Astrocyte (in vitro differentiated cells and primary cell): ENCODE measurements around the gene TUBB4B. TPM values are rescaled to one million over a fixed set of nuclear protein-coding genes. Genes with fewer than 3 reads are reported as not detected.
"Not testable (repeated sequence)": the region's sequence is repeated elsewhere in the genome, so short reads cannot be mapped to it uniquely, and the experiment has no call there.

ENCODE experiments used
- DNase-seq: peaks from one replicate; pipeline ENCODE4 v3.0.0-alpha.2; 2010; ENCODE audit warnings: low read depth
- FAIRE-seq: peaks from 2 replicates; lab custom pipeline; 2011; peaks lifted over from hg19 to GRCh38; lab: Jason Lieb, UNC
- H2AFZ ChIP-seq: 2 replicates; pipeline ENCODE4 v1.6.0; 2012; ENCODE audit warnings: low read depth, low read length, inconsistent platforms
- H3K27ac ChIP-seq: 2 replicates; pipeline ENCODE4 v1.5.1; 2011; ENCODE audit warnings: low read depth, low read length, inconsistent platforms
- H3K27me3 ChIP-seq: 2 replicates; pipeline ENCODE4 v1.6.0; 2011; ENCODE audit warnings: low read length, inconsistent platforms; ENCODE audit not compliant: insufficient read depth
- H3K36me3 ChIP-seq: 2 replicates; pipeline ENCODE4 v1.5.1; 2011; ENCODE audit warnings: low read length, inconsistent platforms; ENCODE audit not compliant: insufficient read depth
- H3K4me1 ChIP-seq: 2 replicates; pipeline ENCODE4 v1.5.1; 2011; ENCODE audit warnings: low read length, inconsistent platforms; ENCODE audit not compliant: insufficient read depth
- H3K4me2 ChIP-seq: 2 replicates; pipeline ENCODE4 v1.6.0; 2012; ENCODE audit warnings: low read length, inconsistent platforms
- H3K4me3 ChIP-seq: 2 replicates; pipeline ENCODE4 v1.5.1; 2011; ENCODE audit warnings: low read depth, mild to moderate bottlenecking, low read length, inconsistent platforms; ENCODE audit not compliant: insufficient read depth
- H3K79me2 ChIP-seq: 2 replicates; pipeline ENCODE4 v1.6.0; 2012; ENCODE audit warnings: mild to moderate bottlenecking, low read length, inconsistent platforms; ENCODE audit not compliant: insufficient read depth
- H3K9ac ChIP-seq: 2 replicates; pipeline ENCODE4 v1.6.0; 2012; ENCODE audit warnings: mild to moderate bottlenecking, low read length, inconsistent platforms
- H3K9me3 ChIP-seq: 2 replicates; pipeline ENCODE4 v1.5.1; 2012; ENCODE audit warnings: low read depth, mild to moderate bottlenecking, low read length, inconsistent platforms; ENCODE audit not compliant: insufficient read depth
- H4K20me1 ChIP-seq: 2 replicates; pipeline ENCODE4 v1.6.0; 2012; ENCODE audit warnings: low read length, inconsistent platforms; ENCODE audit not compliant: insufficient read depth
- H3K27ac Mint-ChIP-seq: one replicate; pipeline ENCODE4 v1.8.0; 2021; ENCODE audit warnings: mild to moderate bottlenecking, mixed read lengths; ENCODE audit not compliant: unreplicated experiment
- H3K27me3 Mint-ChIP-seq: one replicate; pipeline ENCODE4 v1.8.0; 2021; ENCODE audit warnings: low read depth, mixed read lengths; ENCODE audit not compliant: unreplicated experiment
- H3K36me3 Mint-ChIP-seq: one replicate; pipeline ENCODE4 v1.8.0; 2021; ENCODE audit warnings: low read depth, mixed read lengths; ENCODE audit not compliant: unreplicated experiment
- H3K4me1 Mint-ChIP-seq: one replicate; pipeline ENCODE4 v1.8.0; 2021; ENCODE audit warnings: low read depth, mixed read lengths; ENCODE audit not compliant: unreplicated experiment
- H3K4me3 Mint-ChIP-seq: one replicate; pipeline ENCODE4 v1.8.0; 2021; ENCODE audit warnings: mild to moderate bottlenecking, moderate library complexity, mixed read lengths; ENCODE audit not compliant: unreplicated experiment
- H3K9me3 Mint-ChIP-seq: one replicate; pipeline ENCODE4 v1.8.0; 2021; ENCODE audit warnings: mild to moderate bottlenecking, mixed read lengths; ENCODE audit not compliant: unreplicated experiment
- EZH2 ChIP-seq: IDR thresholded peaks from 2 replicates; pipeline ENCODE4 v1.6.1; 2012; ENCODE audit warnings: mild to moderate bottlenecking, low read length, inconsistent platforms; ENCODE audit not compliant: insufficient read depth
- total RNA-seq: library from RNA; stranded (reverse); gene quantifications from 2 replicates; pipeline ENCODE4 v1.2.1, GENCODE V29; 2021
- TF ChIP-seq, protein P1 (sequence below): IDR thresholded peaks from 2 replicates; pipeline ENCODE4 v1.5.1; 2011; ENCODE audit warnings: low read depth, mild to moderate bottlenecking, inconsistent platforms, low read length, moderate library complexity; ENCODE audit not compliant: insufficient read depth

TUBB4B gene
- total RNA-seq, 1 donor from 2014 or later = 218 TPM

DNA sequence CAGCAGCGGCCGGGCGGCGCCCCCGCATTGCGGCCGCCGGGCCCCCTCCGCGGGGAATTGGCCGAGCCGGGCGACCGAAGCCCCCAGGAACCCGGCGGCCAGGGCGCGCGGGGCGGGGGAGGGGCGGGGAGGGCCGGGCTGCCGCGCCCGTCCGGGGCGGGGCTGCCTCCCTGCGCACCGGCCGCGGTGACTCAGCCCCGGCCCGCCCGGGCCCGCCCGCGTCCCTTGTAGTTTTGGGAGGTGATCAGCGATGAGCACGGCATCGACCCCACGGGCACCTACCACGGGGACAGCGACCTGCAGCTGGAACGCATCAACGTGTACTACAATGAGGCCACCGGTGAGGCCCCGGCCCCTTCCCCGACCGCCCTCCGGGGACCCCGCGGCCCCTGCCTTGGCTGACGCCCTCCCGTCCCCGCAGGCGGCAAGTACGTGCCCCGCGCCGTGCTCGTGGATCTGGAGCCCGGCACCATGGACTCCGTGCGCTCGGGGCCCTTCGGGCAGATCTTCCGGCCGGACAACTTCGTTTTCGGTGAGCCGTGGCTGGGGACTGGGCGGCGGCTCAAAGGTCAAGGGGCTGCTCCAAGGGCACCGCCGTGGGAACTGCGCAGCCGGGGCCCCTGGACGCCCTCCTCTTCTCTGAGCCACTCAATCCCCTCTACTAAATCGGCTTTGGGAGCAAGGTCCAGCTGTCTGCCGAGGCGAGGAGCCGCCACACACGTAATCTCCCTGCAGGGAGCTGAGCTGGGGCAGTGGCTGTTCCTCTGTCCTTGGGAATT, 592 bp downstream of the TUBB4B start:
- Histone ChIP-seq H3K27ac (peak overlapping the region; percentile 70), H3K4me3 (peak overlapping the region; percentile 82), H3K79me2 (peaks cover 54% of the 10 kb centered on the region), H3K36me3 (peaks cover 9% of the 10 kb centered on the region), H3K4me2 (peak overlapping the region; percentile 90), H2AFZ (no peak overlapping the region), H3K9me3 (no peaks in the 10 kb centered on the region), H3K27me3 (no peaks in the 10 kb centered on the region), H3K9ac (peak overlapping the region; percentile 88), H3K4me1 (peaks cover 25% of the 10 kb centered on the region), H4K20me1 (peaks cover 62% of the 10 kb centered on the region)
- Mint-ChIP-seq H3K27me3 (no peaks in the 10 kb centered on the region), H3K4me1 (peaks cover 19% of the 10 kb centered on the region), H3K9me3 (no peaks in the 10 kb centered on the region), H3K36me3 (peaks cover 8% of the 10 kb centered on the region), H3K4me3 (peak overlapping the region; percentile 94), H3K27ac (peak overlapping the region; percentile 75)
- FAIRE-seq = no peak
- TF ChIP-seq, protein P1, sequence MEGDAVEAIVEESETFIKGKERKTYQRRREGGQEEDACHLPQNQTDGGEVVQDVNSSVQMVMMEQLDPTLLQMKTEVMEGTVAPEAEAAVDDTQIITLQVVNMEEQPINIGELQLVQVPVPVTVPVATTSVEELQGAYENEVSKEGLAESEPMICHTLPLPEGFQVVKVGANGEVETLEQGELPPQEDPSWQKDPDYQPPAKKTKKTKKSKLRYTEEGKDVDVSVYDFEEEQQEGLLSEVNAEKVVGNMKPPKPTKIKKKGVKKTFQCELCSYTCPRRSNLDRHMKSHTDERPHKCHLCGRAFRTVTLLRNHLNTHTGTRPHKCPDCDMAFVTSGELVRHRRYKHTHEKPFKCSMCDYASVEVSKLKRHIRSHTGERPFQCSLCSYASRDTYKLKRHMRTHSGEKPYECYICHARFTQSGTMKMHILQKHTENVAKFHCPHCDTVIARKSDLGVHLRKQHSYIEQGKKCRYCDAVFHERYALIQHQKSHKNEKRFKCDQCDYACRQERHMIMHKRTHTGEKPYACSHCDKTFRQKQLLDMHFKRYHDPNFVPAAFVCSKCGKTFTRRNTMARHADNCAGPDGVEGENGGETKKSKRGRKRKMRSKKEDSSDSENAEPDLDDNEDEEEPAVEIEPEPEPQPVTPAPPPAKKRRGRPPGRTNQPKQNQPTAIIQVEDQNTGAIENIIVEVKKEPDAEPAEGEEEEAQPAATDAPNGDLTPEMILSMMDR = no peak
- TF ChIP-seq EZH2 = no peak
- no peak for DNase-seq

DNA sequence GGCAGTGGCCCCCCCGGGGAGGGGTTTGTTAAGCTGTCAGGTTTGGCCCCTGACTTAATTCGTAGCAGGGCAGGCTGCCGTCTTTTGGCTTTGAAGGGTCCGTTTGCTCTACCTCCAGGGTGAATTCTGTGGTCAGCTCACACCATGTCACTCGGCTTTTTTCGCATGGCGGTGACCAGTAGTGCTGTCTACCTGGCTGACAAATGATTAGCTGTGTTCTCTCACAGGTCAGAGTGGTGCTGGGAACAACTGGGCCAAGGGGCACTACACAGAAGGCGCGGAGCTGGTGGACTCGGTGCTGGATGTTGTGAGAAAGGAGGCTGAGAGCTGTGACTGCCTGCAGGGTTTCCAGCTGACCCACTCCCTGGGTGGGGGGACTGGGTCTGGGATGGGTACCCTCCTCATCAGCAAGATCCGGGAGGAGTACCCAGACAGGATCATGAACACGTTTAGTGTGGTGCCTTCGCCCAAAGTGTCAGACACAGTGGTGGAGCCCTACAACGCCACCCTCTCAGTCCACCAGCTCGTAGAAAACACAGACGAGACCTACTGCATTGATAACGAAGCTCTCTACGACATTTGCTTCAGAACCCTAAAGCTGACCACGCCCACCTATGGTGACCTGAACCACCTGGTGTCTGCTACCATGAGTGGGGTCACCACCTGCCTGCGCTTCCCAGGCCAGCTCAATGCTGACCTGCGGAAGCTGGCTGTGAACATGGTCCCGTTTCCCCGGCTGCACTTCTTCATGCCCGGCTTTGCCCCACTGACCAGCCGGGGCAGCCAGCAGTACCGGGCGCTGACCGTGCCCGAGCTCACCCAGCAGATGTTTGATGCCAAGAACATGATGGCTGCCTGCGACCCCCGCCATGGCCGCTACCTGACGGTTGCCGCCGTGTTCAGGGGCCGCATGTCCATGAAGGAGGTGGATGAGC, 1.4 kb downstream of the TUBB4B start:
- Histone ChIP-seq H3K27ac (peak overlapping the region; percentile 70), H4K20me1 (peaks cover 54% of the 10 kb centered on the region), H3K36me3 (peaks cover 9% of the 10 kb centered on the region), H3K4me3 (peak overlapping the region; percentile 82), H3K9me3 (no peaks in the 10 kb centered on the region), H3K9ac (peak overlapping the region; percentile 88), H3K4me1 (peaks cover 25% of the 10 kb centered on the region), H3K4me2 (peak overlapping the region; percentile 90), H3K79me2 (peaks cover 54% of the 10 kb centered on the region), H3K27me3 (no peaks in the 10 kb centered on the region), H2AFZ (no peak overlapping the region)
- Mint-ChIP-seq H3K36me3 (peaks cover 8% of the 10 kb centered on the region), H3K9me3 (no peaks in the 10 kb centered on the region), H3K27ac (peak overlapping the region; percentile 75), H3K4me1 (peaks cover 19% of the 10 kb centered on the region), H3K27me3 (no peaks in the 10 kb centered on the region), H3K4me3 (peak overlapping the region; percentile 94)
- no peak for DNase-seq
- TF ChIP-seq EZH2 = no peak
- TF ChIP-seq, protein P1 = no peak
- FAIRE-seq = no peak

DNA sequence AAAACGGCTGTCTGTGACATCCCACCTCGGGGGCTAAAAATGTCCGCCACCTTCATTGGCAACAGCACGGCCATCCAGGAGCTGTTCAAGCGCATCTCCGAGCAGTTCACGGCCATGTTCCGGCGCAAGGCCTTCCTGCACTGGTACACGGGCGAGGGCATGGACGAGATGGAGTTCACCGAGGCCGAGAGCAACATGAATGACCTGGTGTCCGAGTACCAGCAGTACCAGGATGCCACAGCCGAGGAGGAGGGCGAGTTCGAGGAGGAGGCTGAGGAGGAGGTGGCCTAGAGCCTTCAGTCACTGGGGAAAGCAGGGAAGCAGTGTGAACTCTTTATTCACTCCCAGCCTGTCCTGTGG, 2.2 kb downstream of the TUBB4B start:
- H3K9ac ChIP-seq = peak overlapping the region; percentile 88
- not testable (repeated sequence) for H3K27me3 Mint-ChIP-seq

More for the DNA sequence above, 2.2 kb downstream of the TUBB4B start:
- Histone ChIP-seq H4K20me1 (peaks cover 46% of the 10 kb centered on the region), H3K79me2 (peaks cover 49% of the 10 kb centered on the region), H3K4me3 (peak overlapping the region; percentile 17), H3K4me1 (peaks cover 25% of the 10 kb centered on the region), H3K4me2 (peak overlapping the region; percentile 90)
- Mint-ChIP-seq H3K27ac (peak overlapping the region; percentile 75), H3K4me3 (peak overlapping the region; percentile 94), H3K4me1 (peaks cover 19% of the 10 kb centered on the region)
- not testable (repeated sequence) for H3K9me3 Mint-ChIP-seq, DNase-seq, H3K27ac ChIP-seq, H3K36me3 Mint-ChIP-seq, H3K9me3 ChIP-seq, FAIRE-seq, H3K36me3 ChIP-seq, H3K27me3 ChIP-seq, H2AFZ ChIP-seq
